ES-I3 (cell line): ENCODE results near the gene RHBDF2.
A peak's percentile ranks its signal among the peaks of the same experiment; 100 is the strongest.
"Not testable (repeated sequence)": the region's sequence is repeated elsewhere in the genome, so short reads cannot be mapped to it uniquely, and the experiment has no call there.

Experiments used
- H3K36me3 ChIP-seq: 2 replicates; pipeline ENCODE4 v1.6.1; 2013; ENCODE audit warnings: mild to moderate bottlenecking, low read length, control low read depth, moderate library complexity; ENCODE audit not compliant: insufficient read depth
- H3K4me1 ChIP-seq: 2 replicates; pipeline ENCODE4 v1.6.1; 2013; ENCODE audit warnings: mild to moderate bottlenecking, control low read depth, low read length; ENCODE audit not compliant: insufficient read depth
- H3K9ac ChIP-seq: 2 replicates; pipeline ENCODE4 v1.6.1; 2013; ENCODE audit warnings: low read depth, mild to moderate bottlenecking, low read length, moderate library complexity
- H3K9me3 ChIP-seq: 2 replicates; pipeline ENCODE4 v1.6.1; 2013; ENCODE audit warnings: mild to moderate bottlenecking, low read length, moderate library complexity; ENCODE audit not compliant: control insufficient read depth, insufficient read depth

RHBDF2 gene

GRCh38 chr17:76541739-76542454, 40.7 kb upstream of the RHBDF2 start:
- no peaks in the 10 kb centered on the region for H3K36me3 ChIP-seq
- H3K9me3 ChIP-seq = no peaks in the 10 kb centered on the region
- H3K9ac ChIP-seq = no peak overlapping the region
- peaks cover 41% of the 10 kb centered on the region for H3K4me1 ChIP-seq

- peak overlapping the region; percentile 25; the same call in 1 of the 2 replicates for H3K9ac ChIP-seq
- H3K4me1 ChIP-seq = peaks cover 35% of the 10 kb centered on the region
- no peaks in the 10 kb centered on the region for H3K36me3 ChIP-seq
- no peaks in the 10 kb centered on the region for H3K9me3 ChIP-seq
Observed at GRCh38 chr17:76540381-76541300, 39.4 kb upstream of the RHBDF2 start.

- Histone ChIP-seq H3K36me3 (no peaks in the 10 kb centered on the region), H3K9me3 (no peaks in the 10 kb centered on the region), H3K4me1 (peaks cover 41% of the 10 kb centered on the region), H3K9ac (peak within 1 kb of the TSS; percentile 25; the same call in 1 of the 2 replicates)
Observed at GRCh38 chr17:76539631-76540271, 38.5 kb upstream of the RHBDF2 start, which contains the start of gene PRCD. Gene PRCD, plus strand, starts transcription at chr17:76540044. Its CDS starts 98 bp downstream, at chr17:76540142.

DNA sequence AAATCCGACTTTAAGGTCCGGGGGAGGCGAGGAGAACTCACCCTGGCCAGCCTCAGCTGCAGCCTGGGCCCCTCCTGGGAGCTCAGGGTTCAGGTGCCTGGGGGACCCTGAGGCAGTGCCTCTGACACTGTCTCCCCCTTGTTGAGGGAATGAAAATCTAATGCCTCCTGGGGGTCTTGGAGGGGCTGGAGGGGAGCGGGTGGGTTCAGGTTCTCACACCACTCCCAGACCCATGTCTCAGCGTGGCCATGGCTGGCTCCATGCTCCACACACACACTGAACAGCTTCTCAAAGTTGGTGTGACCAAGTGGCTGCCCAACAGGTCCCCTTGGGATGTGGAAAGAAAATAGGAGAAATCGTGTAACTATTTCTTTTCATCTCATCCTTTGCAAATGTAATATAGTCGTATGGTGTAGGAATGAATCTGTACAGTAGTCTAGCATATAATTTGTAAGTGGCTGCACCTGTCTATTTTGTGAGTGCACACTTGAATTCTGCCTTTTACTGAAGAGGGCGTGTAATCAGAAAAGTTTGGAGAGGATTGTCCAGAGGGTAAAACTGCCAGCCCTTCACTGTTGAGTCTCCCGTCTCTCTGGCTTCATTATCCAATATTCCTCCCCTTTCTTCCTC, 37.8 kb upstream of the RHBDF2 start:
- H3K9me3 ChIP-seq = no peaks in the 10 kb centered on the region
- peaks cover 36% of the 10 kb centered on the region for H3K4me1 ChIP-seq
- no peaks in the 10 kb centered on the region for H3K36me3 ChIP-seq
- H3K9ac ChIP-seq = peak overlapping the region; percentile 61; the same call in 1 of the 2 replicates

GRCh38 chr17:76538281-76538931, 37.2 kb upstream of the RHBDF2 start:
- no peaks in the 10 kb centered on the region for H3K36me3 ChIP-seq
- H3K9me3 ChIP-seq = no peaks in the 10 kb centered on the region
- H3K9ac ChIP-seq = peak overlapping the region; percentile 61
- H3K4me1 ChIP-seq = peaks cover 30% of the 10 kb centered on the region

DNA sequence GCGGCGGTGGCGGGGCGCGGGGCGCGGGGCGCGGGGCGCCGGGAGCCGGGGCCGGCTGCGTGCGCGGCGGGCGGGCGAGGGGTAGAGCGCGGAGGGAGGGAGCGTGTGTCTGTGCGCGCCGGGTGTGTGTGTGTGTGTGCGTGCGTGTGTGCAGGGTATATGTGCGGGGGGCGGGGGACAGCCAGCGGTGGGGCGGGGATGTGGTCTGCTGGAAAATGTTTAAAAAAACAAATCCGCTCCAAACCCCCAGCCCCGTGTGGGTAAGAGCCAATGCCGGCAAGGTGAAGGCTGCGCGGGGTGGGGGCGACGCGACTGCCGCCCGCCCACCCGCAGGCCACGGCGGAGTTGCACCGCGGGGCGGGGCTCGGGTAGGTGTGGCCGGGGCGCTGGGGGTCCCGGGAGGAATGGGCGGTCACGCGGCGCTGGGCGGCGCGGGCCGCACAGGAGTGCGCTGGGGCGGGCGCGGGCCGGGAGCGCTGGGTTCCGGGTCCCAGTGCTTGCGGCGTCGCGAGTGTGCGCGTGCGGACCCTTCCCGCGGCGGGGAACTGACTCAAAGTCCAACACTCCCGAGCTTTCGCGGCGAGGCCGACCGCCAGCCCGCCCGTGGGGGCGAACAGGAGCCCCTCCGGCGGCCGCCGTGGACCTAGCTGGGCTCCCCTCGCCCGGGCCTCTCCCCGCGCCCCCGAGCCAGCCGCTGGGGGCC, 36.5 kb upstream of the RHBDF2 start, which contains the start of gene CYGB:
Gene CYGB (minus strand): TSS at position 132 of the 703 bp plus-strand sequence. CDS start 167 bp downstream, outside the sequence.
- Histone ChIP-seq H3K36me3 (no peaks in the 10 kb centered on the region), H3K9me3 (no peaks in the 10 kb centered on the region), H3K9ac (peak within 1 kb of the TSS; percentile 61), H3K4me1 (peaks cover 27% of the 10 kb centered on the region)

- Histone ChIP-seq H3K36me3 (no peaks in the 10 kb centered on the region), H3K4me1 (peaks cover 27% of the 10 kb centered on the region), H3K9ac (peak overlapping the region; percentile 52; the same call in 1 of the 2 replicates)
Observed at GRCh38 chr17:76537288-76537577, 36.0 kb upstream of the RHBDF2 start.

DNA sequence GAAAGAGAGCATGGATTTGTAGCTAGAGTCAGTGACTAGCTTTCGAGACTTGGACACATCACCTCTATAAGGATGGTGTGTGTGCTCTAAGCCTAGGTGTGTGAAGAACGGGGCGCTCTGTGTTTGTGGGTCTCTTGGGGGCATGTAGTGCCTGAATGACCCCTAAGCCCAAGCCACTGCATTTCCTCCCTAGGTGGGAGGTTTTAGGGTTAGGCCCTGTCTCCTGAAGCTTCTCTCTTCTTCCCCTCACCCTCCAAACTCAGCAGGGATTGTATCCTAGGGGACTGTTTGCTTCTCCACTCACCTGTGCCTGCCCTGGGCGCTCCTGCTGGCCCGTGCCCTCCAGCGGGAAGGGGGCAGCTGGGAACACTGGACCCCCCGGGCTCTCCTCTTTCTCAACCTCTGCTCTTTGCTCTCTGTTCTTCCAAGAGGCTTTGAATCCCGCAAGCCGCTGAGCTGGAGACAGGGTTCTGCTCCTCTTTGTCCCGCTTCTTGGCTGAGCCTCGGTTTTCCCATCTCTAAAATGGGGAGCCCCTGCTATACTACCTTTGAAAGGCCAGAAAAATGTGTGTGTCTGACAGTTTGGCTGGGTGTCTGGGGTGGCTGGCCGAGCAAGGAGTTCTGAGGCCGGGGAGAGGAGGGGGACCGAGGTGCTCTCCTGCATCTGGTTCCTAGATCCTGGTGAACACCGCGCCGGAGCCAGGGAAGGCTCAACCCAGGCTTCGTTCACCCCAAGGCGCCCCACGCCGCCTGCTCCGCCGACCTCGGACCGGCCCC, 35.5 kb upstream of the RHBDF2 start:
- H3K36me3 ChIP-seq = no peaks in the 10 kb centered on the region
- peaks cover 30% of the 10 kb centered on the region for H3K4me1 ChIP-seq
- H3K9ac ChIP-seq = peak overlapping the region; percentile 52; the same call in 1 of the 2 replicates
- H3K9me3 ChIP-seq = no peaks in the 10 kb centered on the region

More at GRCh38 chr17:76537288-76537577, 36.0 kb upstream of the RHBDF2 start:
- H3K9me3 ChIP-seq = no peaks in the 10 kb centered on the region

DNA sequence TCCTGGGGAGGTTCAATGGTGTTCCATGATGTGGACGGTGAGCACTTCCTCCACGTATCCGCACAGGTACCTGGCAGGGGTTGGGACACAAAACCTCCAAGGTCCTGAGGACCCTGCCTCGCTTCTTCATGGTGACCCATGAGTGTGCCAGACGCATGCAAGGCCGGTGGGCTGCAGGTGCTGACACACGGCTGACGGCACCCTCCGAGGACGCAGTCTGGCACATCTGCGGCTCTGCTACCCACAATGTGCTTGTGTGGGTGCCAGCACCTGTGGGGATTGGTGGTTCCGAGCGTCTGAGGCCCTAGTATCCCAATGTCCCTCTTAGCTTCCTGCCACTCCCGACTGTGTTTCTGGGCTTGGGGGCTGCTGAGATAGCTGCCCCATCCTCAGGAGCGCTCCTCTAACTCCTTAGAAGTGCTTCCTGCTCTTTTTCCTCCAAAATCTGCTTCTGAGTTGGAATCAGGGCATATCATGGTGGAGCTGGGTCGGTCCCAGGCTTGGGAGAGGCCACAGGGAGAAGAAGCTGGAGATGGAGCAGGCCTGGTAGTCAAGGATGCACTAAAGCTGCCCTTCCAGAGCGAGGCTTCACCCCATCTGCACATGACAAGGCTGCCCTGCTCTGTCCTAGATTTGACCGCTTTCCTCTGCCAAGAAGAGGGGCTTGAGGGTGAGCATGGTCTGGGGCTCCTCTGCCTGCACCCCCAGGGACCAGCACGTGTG, 34.7 kb upstream of the RHBDF2 start:
- no peaks in the 10 kb centered on the region for H3K9me3 ChIP-seq
- H3K9ac ChIP-seq = no peak overlapping the region
- H3K4me1 ChIP-seq = peaks cover 30% of the 10 kb centered on the region
- H3K36me3 ChIP-seq = no peaks in the 10 kb centered on the region

- H3K36me3 ChIP-seq = no peaks in the 10 kb centered on the region
- H3K9me3 ChIP-seq = no peaks in the 10 kb centered on the region
- H3K9ac ChIP-seq = no peak overlapping the region
- H3K4me1 ChIP-seq = peaks cover 38% of the 10 kb centered on the region
Observed at GRCh38 chr17:76534831-76535732, 33.9 kb upstream of the RHBDF2 start.

DNA sequence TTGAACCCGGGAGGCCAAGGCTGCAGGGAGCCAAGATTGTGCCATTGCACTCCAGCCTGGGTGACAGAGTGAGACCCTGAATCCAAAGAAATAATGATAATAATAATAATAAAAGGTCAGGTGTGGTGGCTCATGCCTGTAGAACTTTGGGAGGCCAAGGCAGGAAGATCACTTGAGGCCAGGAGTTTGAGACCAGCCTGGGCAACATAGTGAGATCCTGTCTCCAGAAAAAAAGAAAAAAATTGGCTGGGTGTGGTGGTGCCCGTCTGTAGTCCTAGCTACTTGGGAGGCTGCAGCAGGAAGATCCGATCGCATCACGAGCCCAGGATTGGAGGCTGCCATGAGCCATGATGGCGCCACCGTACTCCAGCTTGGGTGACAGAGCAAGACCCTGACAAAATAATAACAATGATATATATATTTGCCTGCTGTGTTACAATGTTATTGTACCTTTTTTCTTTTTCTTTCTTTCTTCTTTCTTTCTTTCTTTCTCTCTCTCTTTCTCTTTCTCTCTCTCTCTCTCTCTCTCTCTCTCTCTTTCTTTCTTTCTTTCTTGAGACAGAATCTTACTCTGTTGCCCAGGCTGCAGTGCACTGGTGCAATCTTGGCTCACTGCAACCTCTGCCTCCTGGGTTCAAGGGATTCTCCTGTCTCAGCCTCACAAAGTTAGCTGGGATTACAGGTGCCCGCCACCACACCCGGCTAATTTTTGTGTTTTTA, 32.6 kb upstream of the RHBDF2 start:
- H3K4me1 ChIP-seq = peaks cover 43% of the 10 kb centered on the region
- not testable (repeated sequence) for H3K36me3 ChIP-seq, H3K9me3 ChIP-seq, H3K9ac ChIP-seq
